Suprapubic skin (tissue), 4 donors: Measurements from ENCODE around the gene JMJD1C. TPM values are rescaled to one million over a fixed set of nuclear protein-coding genes. Genes with fewer than 3 reads are reported as not detected.

Experiments used
- DNase-seq, 2 donors: peaks; one replicate each; pipeline ENCODE4 v3.0.0-alpha.2; 2019; ENCODE audit warnings: low spot score in 2 of 2
- H3K27ac ChIP-seq: fragments of 200-600 bp; sonication (generic); one replicate; pipeline ENCODE4 v1.5.1; 2019
- H3K27me3 ChIP-seq: fragments of 200-600 bp; sonication (generic); one replicate; pipeline ENCODE4 v1.5.1; 2019
- H3K36me3 ChIP-seq: fragments of 200-600 bp; sonication (generic); one replicate; pipeline ENCODE4 v1.5.1; 2019
- H3K4me1 ChIP-seq: fragments of 200-600 bp; sonication (generic); one replicate; pipeline ENCODE4 v1.5.1; 2019
- H3K4me3 ChIP-seq: fragments of 200-600 bp; sonication (generic); one replicate; pipeline ENCODE4 v1.5.1; 2019; ENCODE audit warnings: mild to moderate bottlenecking
- H3K9me3 ChIP-seq: fragments of 200-600 bp; sonication (generic); one replicate; pipeline ENCODE4 v1.5.1; 2019
- EP300 ChIP-seq: sonication (generic); formaldehyde crosslinking; IDR thresholded peaks from one replicate; pipeline ENCODE4 v1.6.1; 2017; ENCODE audit warnings: antibody characterized with exemption
- POLR2A ChIP-seq, 2 donors: fragments of 450-650 bp; IDR thresholded peaks; one replicate each; pipeline ENCODE4 v1.6.1; 2017; ENCODE audit warnings: antibody characterized with exemption in 2 of 2, mild to moderate bottlenecking in 2 of 2, moderate library complexity in 2 of 2
- POLR2AphosphoS5 ChIP-seq, 3 donors: sonication (generic); formaldehyde crosslinking; IDR thresholded peaks; one replicate each; pipeline ENCODE4 v1.6.1; 2017; ENCODE audit warnings: antibody characterized with exemption in 3 of 3
- WGBS: methylation state at CpG from one replicate; pipeline ENCODE4 v1.1.5; 2018; 5-methylcytosine and 5-hydroxymethylcytosine counted together
- total RNA-seq, 4 donors: library from RNA; depleted of rRNA; stranded (reverse); fragments of >200 nt; gene quantifications; one replicate each; pipeline ENCODE4 v1.1.0, GENCODE V29; 2016
- TF ChIP-seq, protein P1 (sequence below), 2 donors: fragments of 200-600 bp in 1 of 2; fragments of 450-650 bp in 1 of 2; sonication (generic) in 1 of 2; IDR thresholded peaks; one replicate each; pipeline ENCODE4 v1.5.1; 2016 to 2019; ENCODE audit warnings: antibody characterized with exemption in 2 of 2, mild to moderate bottlenecking in 1 of 2, moderate library complexity in 1 of 2

JMJD1C gene
- total RNA-seq, 4 donors from 2014 or later: 78.6 to 127 (median 97.5) TPM

DNA sequence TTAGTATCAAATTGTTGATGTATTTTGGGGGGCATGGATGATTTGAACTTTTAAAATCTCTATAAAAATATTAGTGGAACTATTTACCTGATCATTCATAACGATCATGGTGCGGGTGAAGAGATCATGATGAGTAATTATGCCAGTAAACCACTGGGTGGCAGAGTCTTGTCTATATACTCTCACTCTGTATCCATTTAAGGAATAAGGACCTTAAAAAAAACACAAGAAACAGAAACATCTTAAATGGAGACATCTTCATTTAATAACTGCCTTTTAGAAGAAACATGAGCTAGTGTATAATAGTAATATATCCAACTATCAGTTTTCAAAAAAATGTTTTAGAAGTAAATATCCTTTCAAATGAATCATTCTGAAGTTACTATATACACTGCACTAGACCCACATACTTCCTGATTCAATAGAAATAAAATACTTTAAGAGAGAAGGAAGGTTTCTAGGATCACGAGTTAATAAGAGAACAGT lies 248.6 kb downstream of the JMJD1C start:
- no peak for DNase-seq
- no peaks in the 10 kb centered on the region for H3K27me3 ChIP-seq
- peaks cover 8% of the 10 kb centered on the region for H3K4me1 ChIP-seq
- no peak overlapping the region for H3K4me3 ChIP-seq
- TF ChIP-seq, protein P1, sequence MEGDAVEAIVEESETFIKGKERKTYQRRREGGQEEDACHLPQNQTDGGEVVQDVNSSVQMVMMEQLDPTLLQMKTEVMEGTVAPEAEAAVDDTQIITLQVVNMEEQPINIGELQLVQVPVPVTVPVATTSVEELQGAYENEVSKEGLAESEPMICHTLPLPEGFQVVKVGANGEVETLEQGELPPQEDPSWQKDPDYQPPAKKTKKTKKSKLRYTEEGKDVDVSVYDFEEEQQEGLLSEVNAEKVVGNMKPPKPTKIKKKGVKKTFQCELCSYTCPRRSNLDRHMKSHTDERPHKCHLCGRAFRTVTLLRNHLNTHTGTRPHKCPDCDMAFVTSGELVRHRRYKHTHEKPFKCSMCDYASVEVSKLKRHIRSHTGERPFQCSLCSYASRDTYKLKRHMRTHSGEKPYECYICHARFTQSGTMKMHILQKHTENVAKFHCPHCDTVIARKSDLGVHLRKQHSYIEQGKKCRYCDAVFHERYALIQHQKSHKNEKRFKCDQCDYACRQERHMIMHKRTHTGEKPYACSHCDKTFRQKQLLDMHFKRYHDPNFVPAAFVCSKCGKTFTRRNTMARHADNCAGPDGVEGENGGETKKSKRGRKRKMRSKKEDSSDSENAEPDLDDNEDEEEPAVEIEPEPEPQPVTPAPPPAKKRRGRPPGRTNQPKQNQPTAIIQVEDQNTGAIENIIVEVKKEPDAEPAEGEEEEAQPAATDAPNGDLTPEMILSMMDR (IDR thresholded peaks at IDR 0.05): peak; percentile 42 to 73
- TF ChIP-seq POLR2A (IDR thresholded peaks at IDR 0.05): no peak
- no peak for TF ChIP-seq POLR2AphosphoS5 (IDR thresholded peaks at IDR 0.05)
- TF ChIP-seq EP300: no peak
- 7% methylated on average over 3 of the region's 3 CpGs for WGBS
- no peaks in the 10 kb centered on the region for H3K9me3 ChIP-seq
- H3K27ac ChIP-seq: no peak overlapping the region
- peaks cover 19% of the 10 kb centered on the region for H3K36me3 ChIP-seq

DNA sequence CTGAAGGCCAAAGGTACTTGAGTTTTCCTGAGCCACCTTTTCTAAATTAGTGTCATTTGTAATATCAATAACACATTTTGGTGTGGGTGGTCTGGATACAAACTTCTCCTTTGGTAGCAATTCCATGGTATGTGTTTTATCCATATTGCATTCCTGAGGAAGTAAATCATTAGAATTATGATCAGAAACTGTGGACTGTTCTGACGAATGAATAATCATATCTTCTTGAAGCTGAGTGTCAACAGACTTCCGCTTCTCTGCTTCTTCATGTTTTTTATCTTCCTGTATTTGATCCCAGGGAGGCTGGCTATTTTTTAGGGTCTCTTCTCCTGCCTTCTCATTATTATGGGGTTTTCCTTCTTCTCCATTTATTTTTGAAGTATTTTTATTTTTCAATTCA lies 251.2 kb downstream of the JMJD1C start:
- peaks cover 24% of the 10 kb centered on the region for H3K36me3 ChIP-seq

GRCh38 chr10:63213489-63213888 lies 252.3 kb downstream of the JMJD1C start:
- Histone ChIP-seq H3K9me3 (no peaks in the 10 kb centered on the region), H3K4me3 (no peak overlapping the region), H3K27me3 (no peaks in the 10 kb centered on the region), H3K36me3 (peaks cover 24% of the 10 kb centered on the region), H3K4me1 (peaks cover 8% of the 10 kb centered on the region), H3K27ac (no peak overlapping the region)
- TF ChIP-seq, protein P1 (IDR thresholded peaks at IDR 0.05): no peak
- TF ChIP-seq EP300: no peak
- no peak for TF ChIP-seq POLR2A (IDR thresholded peaks at IDR 0.05)
- TF ChIP-seq POLR2AphosphoS5 (IDR thresholded peaks at IDR 0.05): no peak
- 85% methylated on average over 3 of the region's 3 CpGs for WGBS
- no peak for DNase-seq

More for the DNA sequence above, 251.2 kb downstream of the JMJD1C start:
- 70% methylated on average over 2 of the region's 2 CpGs for WGBS
- no peaks in the 10 kb centered on the region for H3K27me3 ChIP-seq
- H3K27ac ChIP-seq: no peak overlapping the region
- H3K4me3 ChIP-seq: no peak overlapping the region
- H3K4me1 ChIP-seq: peaks cover 8% of the 10 kb centered on the region
- DNase-seq: no peak
- TF ChIP-seq POLR2AphosphoS5 (IDR thresholded peaks at IDR 0.05): no peak
- TF ChIP-seq POLR2A (IDR thresholded peaks at IDR 0.05): no peak
- TF ChIP-seq, protein P1 (IDR thresholded peaks at IDR 0.05): no peak
- no peak for TF ChIP-seq EP300
- H3K9me3 ChIP-seq: no peaks in the 10 kb centered on the region

DNA sequence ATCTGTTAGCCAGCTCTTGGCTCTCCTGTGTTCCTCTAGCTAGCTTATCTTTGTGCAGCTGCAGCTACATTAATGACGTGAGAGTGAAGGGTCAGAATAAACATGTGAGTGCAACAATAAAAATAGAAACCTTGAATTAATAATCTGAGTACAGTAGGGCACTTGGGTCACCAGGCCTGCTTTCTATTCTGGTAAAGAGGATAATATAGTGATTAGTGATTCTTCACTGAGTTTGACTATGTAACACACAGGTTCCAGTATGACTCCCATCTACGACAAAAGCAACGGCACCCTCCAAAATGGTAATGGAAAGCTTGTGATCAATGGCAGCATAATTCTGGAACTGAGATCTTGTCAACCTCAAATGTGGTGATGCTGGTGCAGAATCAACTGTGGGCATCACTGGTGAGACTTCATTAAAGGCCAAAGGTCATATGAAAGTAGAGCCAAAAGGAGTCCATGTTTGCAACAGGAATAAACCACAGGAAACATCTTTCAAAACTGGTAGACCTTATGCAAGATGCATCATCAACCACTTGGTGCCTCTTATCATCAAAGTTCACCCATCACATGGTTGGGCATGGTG lies 255.1 kb downstream of the JMJD1C start:
- Histone ChIP-seq H3K36me3 (peaks cover 33% of the 10 kb centered on the region), H3K27ac (no peak overlapping the region), H3K4me1 (peaks cover 28% of the 10 kb centered on the region), H3K4me3 (no peak overlapping the region), H3K9me3 (no peaks in the 10 kb centered on the region), H3K27me3 (no peaks in the 10 kb centered on the region)
- 74% methylated on average over 3 of the region's 3 CpGs for WGBS
- TF ChIP-seq POLR2A (IDR thresholded peaks at IDR 0.05) (no peak), POLR2AphosphoS5 (IDR thresholded peaks at IDR 0.05) (no peak), EP300 (no peak)
- TF ChIP-seq, protein P1 (IDR thresholded peaks at IDR 0.05): no peak
- DNase-seq: no peak

DNA sequence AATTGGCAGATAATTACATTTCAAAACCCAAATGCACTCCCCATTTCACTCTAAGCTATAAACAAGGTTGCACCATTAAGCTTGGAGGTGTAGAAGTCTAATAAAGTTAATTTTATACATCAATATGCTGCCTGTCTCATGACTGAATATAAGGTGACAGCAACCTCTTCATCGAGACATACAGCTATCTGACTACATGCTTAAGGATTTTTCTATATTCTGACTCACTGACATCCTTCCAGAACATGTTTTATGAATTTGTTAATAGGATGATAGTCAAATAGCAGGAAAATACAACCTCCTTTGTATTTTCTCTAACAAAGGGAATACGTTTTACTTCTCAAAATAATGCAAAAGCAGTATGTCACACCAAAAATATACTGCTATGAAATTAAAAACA lies 256.1 kb downstream of the JMJD1C start:
- H3K36me3 ChIP-seq: peaks cover 34% of the 10 kb centered on the region
- H3K4me3 ChIP-seq: no peak overlapping the region
- H3K4me1 ChIP-seq: peaks cover 28% of the 10 kb centered on the region
- H3K27me3 ChIP-seq: no peaks in the 10 kb centered on the region
- TF ChIP-seq POLR2AphosphoS5 (IDR thresholded peaks at IDR 0.05) (no peak), EP300 (no peak), POLR2A (IDR thresholded peaks at IDR 0.05) (no peak)
- TF ChIP-seq, protein P1 (IDR thresholded peaks at IDR 0.05): no peak
- 97% methylated on average over 2 of the region's 2 CpGs for WGBS
- H3K27ac ChIP-seq: no peak overlapping the region
- DNase-seq: no peak
- H3K9me3 ChIP-seq: no peaks in the 10 kb centered on the region
